DND-41 (cell line): ENCODE results near the gene LAPTM5.

ENCODE experiments used
- CTCF ChIP-seq: IDR thresholded peaks from 2 replicates; pipeline ENCODE4 v1.5.1; 2012; ENCODE audit warnings: borderline replicate concordance, low read length, moderate library complexity, mild to moderate bottlenecking; ENCODE audit not compliant: poor library complexity, severe bottlenecking; ENCODE audit errors: extremely low read depth
- EZH2 ChIP-seq: IDR thresholded peaks from 3 replicates; pipeline ENCODE4 v1.6.1; 2012; ENCODE audit warnings: borderline replicate concordance, low read depth, mild to moderate bottlenecking, moderate library complexity, low read length, inconsistent platforms; ENCODE audit not compliant: severe bottlenecking

GRCh38 chr1:30738715-30739559, 18.6 kb downstream of the LAPTM5 start:
- TF ChIP-seq CTCF (no peak), EZH2 (no peak)
